Endothelial cell of umbilical vein (primary cell): ENCODE results near the gene ARHGAP22. TPM values are rescaled to one million over a fixed set of nuclear protein-coding genes. Genes with fewer than 3 reads are reported as not detected.
A peak's percentile ranks its signal among the peaks of the same experiment; 100 is the strongest.

Experiments
- BruUV-seq: library from RNA; stranded (reverse); fragments of 400-500 nt; replicated peaks from 2 replicates; lab custom pipeline; 2021; lab: Mats Ljungman, UMichigan
- CTCF ChIA-PET: fragments of 300-600, 350-600 bp; sonication (Branson Sonifier 250); formaldehyde crosslinking; loops from one replicate; lab custom pipeline; 2021; ENCODE audit warnings: antibody characterized with exemption, inconsistent platforms; lab: Charles Lee
- POLR2A ChIA-PET: fragments of 300-600, 350-600 bp; sonication (Branson Sonifier 250); formaldehyde crosslinking; loops from one replicate; lab custom pipeline; 2021; ENCODE audit warnings: antibody characterized with exemption, inconsistent platforms; lab: Charles Lee
- DNase-seq: peaks from one replicate; pipeline ENCODE4 v3.0.0-alpha.2; 2011; ENCODE audit warnings: low read depth, low spot score
- FAIRE-seq: peaks from 2 replicates; lab custom pipeline; 2011; peaks lifted over from hg19 to GRCh38; lab: Jason Lieb, UNC
- H2AFZ ChIP-seq: 2 replicates; pipeline ENCODE4 v1.6.0; 2012; ENCODE audit warnings: low read depth, low read length, control low read depth, inconsistent platforms
- H3K27ac ChIP-seq: 2 replicates; pipeline ENCODE4 v1.5.1; 2011; ENCODE audit warnings: low read depth, mild to moderate bottlenecking, control low read depth, low read length, moderate library complexity; ENCODE audit not compliant: insufficient read depth
- H3K27me3 ChIP-seq, 2 experiments: 2 replicates each; pipeline versions ENCODE4 v1.6.0 to v1.6.1; 2011; ENCODE audit warnings: low read length in 2 of 2, mixed read lengths in 1 of 2; ENCODE audit not compliant: control insufficient read depth in 2 of 2, insufficient read depth in 2 of 2
- H3K36me3 ChIP-seq, 2 experiments: 2 replicates in 1 of 2; 3 replicates in 1 of 2; pipeline ENCODE4 v1.5.1; 2011; ENCODE audit warnings: low read length in 2 of 2, mild to moderate bottlenecking in 1 of 2, moderate library complexity in 1 of 2; ENCODE audit not compliant: control insufficient read depth in 2 of 2, insufficient read depth in 2 of 2; ENCODE audit errors: extremely low read depth in 1 of 2
- H3K4me1 ChIP-seq: 3 replicates; pipeline ENCODE4 v1.5.1; 2011; ENCODE audit warnings: mild to moderate bottlenecking, low read length; ENCODE audit not compliant: control insufficient read depth, insufficient read depth; ENCODE audit errors: extremely low read depth
- H3K4me2 ChIP-seq: 2 replicates; pipeline ENCODE4 v1.6.1; 2011; ENCODE audit warnings: low read length, control low read depth, mixed read lengths; ENCODE audit not compliant: insufficient read depth
- H3K4me3 ChIP-seq, 3 experiments: fragments of 200-600 bp in 1 of 3; sonication (generic), shearing (Covaris generic) in 1 of 3; replicated peaks in 1 of 3; 2 replicates each; pipeline ENCODE4 v1.5.1; 2011 to 2016; ENCODE audit warnings: control low read depth in 3 of 3, low read length in 3 of 3, mild to moderate bottlenecking in 2 of 3, inconsistent platforms in 1 of 3, low read depth in 1 of 3, moderate library complexity in 1 of 3; ENCODE audit not compliant: insufficient read depth in 1 of 3
- H3K79me2 ChIP-seq: 2 replicates; pipeline ENCODE4 v1.6.0; 2012; ENCODE audit warnings: low read length, inconsistent platforms; ENCODE audit not compliant: control insufficient read depth, insufficient read depth
- H3K9ac ChIP-seq: replicated peaks from 2 replicates; pipeline ENCODE3; 2011; ENCODE audit warnings: low read length, control low read depth; ENCODE audit not compliant: insufficient read depth; ENCODE audit errors: extremely low read depth
- H3K9me1 ChIP-seq: replicated peaks from 3 replicates; pipeline ENCODE4 v1.6.0; 2011; ENCODE audit warnings: mild to moderate bottlenecking, low read length; ENCODE audit not compliant: control insufficient read depth, insufficient read depth; ENCODE audit errors: extremely low read depth
- H3K9me3 ChIP-seq: replicated peaks from 2 replicates; pipeline ENCODE4 v1.5.1; 2012; ENCODE audit warnings: low read length, inconsistent platforms; ENCODE audit not compliant: control insufficient read depth, insufficient read depth
- H4K20me1 ChIP-seq: replicated peaks from 2 replicates; pipeline ENCODE3; 2011; ENCODE audit warnings: mild to moderate bottlenecking, low read length; ENCODE audit not compliant: control insufficient read depth, insufficient read depth; ENCODE audit errors: extremely low read depth
- EZH2 ChIP-seq: IDR thresholded peaks from 2 replicates; pipeline ENCODE4 v1.6.1; 2012; ENCODE audit warnings: borderline replicate concordance, low read depth, mild to moderate bottlenecking, moderate library complexity, low read length, inconsistent platforms; ENCODE audit not compliant: severe bottlenecking
- FOS ChIP-seq: IDR thresholded peaks from 2 replicates; pipeline ENCODE4 v1.6.1; 2011; ENCODE audit warnings: mild to moderate bottlenecking, low read length, moderate library complexity, borderline replicate concordance; ENCODE audit not compliant: insufficient read depth
- JUN ChIP-seq: IDR thresholded peaks from 2 replicates; pipeline ENCODE4 v1.6.1; 2011; ENCODE audit warnings: borderline replicate concordance, low read depth; ENCODE audit not compliant: insufficient read length, insufficient read depth
- MYC ChIP-seq: IDR thresholded peaks from one replicate; pipeline ENCODE4 v1.6.1; 2011; ENCODE audit warnings: mild to moderate bottlenecking, low read depth, low read length
- POLR2A ChIP-seq: IDR thresholded peaks from 2 replicates; pipeline ENCODE4 v1.6.1; 2012; ENCODE audit warnings: low read depth, mild to moderate bottlenecking, control low read depth, low read length
- dilution Hi-C: fragments of 300-500 bp; cut with MboI; formaldehyde crosslinking; loops from one replicate; pipeline ENCODE4 v1.15.0; 2019; ENCODE audit warnings: low sequenced_read_pairs; ENCODE audit not compliant: extremely low pct_ligation_motif_present
- intact Hi-C: fragments of 100-400 bp; cut with micrococcal nuclease; formaldehyde crosslinking; loops from one replicate; pipeline ENCODE4 v1.10.0; 2022
- polyA plus RNA-seq, 4 experiments: library from polyadenylated mRNA; depleted of rRNA in 3 of 4; stranded (reverse) in 3 of 4; unstranded in 1 of 4; fragments of >200 nt; gene quantifications; 2 replicates each; pipeline versions ENCODE4 v1.2.1 to v1.2.3, GENCODE V29; 2011 to 2012; ENCODE audit warnings: missing spikeins in 1 of 4
- total RNA-seq: library from RNA; stranded (reverse); gene quantifications from 2 replicates; pipeline ENCODE4 v1.2.3, GENCODE V29; 2021
- TF ChIP-seq, protein P1 (sequence below), 2 donors: IDR thresholded peaks; 1 replicate in 1 of 2; 2 replicates in 1 of 2; pipeline ENCODE4 v1.5.1; 2011; ENCODE audit warnings: low read length in 2 of 2, mild to moderate bottlenecking in 2 of 2, moderate library complexity in 2 of 2, control low read depth in 1 of 2, inconsistent platforms in 1 of 2, low read depth in 1 of 2; ENCODE audit not compliant: insufficient read depth in 1 of 2; ENCODE audit errors: extremely low read depth in 1 of 2

Gene ARHGAP22
- total and polyA plus RNA-seq, 2 donors (not counting 3 experiments of a cell fraction or from before 2014, with no cell fraction given) = 8.6 to 50.3 TPM

DNA sequence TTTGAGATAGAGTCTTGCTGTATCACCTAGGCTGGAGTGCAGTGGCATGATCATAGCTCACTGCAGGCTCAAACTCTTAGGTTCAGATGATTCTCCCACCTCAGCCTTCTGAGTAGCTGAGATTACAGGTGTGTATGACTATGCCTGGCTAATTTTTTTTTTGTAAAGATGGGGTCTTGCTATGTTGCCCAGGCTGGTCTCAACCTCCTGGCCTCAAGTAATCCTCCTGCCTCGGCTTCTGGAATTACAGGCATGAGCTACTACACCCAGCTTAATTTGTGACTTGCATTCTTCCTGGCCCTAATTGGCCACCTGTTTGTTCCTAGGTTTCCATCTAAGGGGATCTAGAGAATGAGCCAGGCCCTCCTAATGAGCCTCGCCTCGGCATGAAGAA lies 9.3 kb downstream of the ARHGAP22 start:
- no peak for TF ChIP-seq EZH2
- TF ChIP-seq MYC = no peak
- FAIRE-seq (peak; percentile 33), DNase-seq (no peak)
- Histone ChIP-seq H3K9me1 (no peaks in the 10 kb centered on the region), H3K4me2 (no peak overlapping the region), H3K79me2 (peaks cover 99% of the 10 kb centered on the region), H3K4me3 (no peak overlapping the region), H3K27ac (no peak overlapping the region), H3K4me1 (peaks cover 3% of the 10 kb centered on the region), H2AFZ (no peak overlapping the region), H4K20me1 (no peaks in the 10 kb centered on the region), H3K9ac (no peak overlapping the region), H3K36me3 (no peaks in the 10 kb centered on the region), H3K27me3 (no peaks in the 10 kb centered on the region), H3K9me3 (no peaks in the 10 kb centered on the region)
- intact Hi-C loops (no loop called here), dilution Hi-C loops (no loop called here)
- POLR2A ChIA-PET = no interaction called here
- CTCF ChIA-PET = interaction anchor here (0.7 to 2.9 kb wide), 5 partner anchors 8 to 231 kb away, joined by 3 to 21 read pairs (median 3); no protein-coding TSS in a partner anchor
- no TSS peak for BruUV-seq

DNA sequence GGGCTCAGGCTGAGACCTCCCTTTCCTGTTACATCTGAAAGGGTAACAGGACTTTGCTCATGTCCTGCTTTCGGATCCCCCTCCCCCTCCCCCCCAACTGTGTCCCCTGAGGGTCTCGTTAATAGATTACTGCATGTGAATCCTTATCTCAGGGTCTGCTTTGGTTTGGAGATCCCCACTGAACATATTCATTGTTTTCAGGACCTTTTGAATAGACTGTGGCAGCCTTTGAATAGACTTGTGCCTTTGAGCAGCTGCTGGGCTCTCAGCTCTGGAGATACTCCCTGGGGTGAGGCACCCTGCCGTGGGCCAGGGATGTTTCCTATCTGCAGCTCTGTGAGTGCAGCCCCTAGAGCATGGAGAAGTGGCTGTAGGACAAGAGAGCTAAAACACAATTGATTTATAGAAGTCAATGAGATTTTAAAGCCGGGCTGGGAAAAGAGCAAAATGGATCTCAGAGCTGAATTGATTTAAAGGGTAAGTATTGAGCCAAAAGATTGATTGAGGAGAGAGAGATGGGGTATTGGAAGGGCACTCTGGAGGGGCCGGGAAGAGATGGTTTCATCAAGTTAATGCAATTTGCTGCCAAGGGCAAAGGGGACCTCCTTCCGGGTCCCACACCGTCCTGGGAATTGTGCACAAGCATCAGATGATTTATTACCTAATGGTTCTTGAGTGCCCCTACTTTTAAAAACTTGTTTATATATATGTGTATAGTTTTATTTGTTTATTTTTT lies 9.9 kb downstream of the ARHGAP22 start:
- H3K27ac ChIP-seq = no peak overlapping the region
- intact Hi-C loops (no loop called here), dilution Hi-C loops (no loop called here)
- no peaks in the 10 kb centered on the region for H4K20me1 ChIP-seq
- POLR2A ChIA-PET = no interaction called here
- no TSS peak for BruUV-seq
- DNase-seq (no peak), FAIRE-seq (no peak)
- H3K4me2 ChIP-seq = no peak overlapping the region
- peaks cover 5% of the 10 kb centered on the region for H3K4me1 ChIP-seq
- TF ChIP-seq, protein P1, sequence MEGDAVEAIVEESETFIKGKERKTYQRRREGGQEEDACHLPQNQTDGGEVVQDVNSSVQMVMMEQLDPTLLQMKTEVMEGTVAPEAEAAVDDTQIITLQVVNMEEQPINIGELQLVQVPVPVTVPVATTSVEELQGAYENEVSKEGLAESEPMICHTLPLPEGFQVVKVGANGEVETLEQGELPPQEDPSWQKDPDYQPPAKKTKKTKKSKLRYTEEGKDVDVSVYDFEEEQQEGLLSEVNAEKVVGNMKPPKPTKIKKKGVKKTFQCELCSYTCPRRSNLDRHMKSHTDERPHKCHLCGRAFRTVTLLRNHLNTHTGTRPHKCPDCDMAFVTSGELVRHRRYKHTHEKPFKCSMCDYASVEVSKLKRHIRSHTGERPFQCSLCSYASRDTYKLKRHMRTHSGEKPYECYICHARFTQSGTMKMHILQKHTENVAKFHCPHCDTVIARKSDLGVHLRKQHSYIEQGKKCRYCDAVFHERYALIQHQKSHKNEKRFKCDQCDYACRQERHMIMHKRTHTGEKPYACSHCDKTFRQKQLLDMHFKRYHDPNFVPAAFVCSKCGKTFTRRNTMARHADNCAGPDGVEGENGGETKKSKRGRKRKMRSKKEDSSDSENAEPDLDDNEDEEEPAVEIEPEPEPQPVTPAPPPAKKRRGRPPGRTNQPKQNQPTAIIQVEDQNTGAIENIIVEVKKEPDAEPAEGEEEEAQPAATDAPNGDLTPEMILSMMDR (IDR thresholded peaks at IDR 0.05; ENCODE audit: extremely low read depth in 1 of 2, insufficient read depth in 1 of 2, low read depth in 1 of 2, low read length in 2 of 2) = no peak
- TF ChIP-seq MYC (no peak), FOS (no peak), JUN (no peak), POLR2A (no peak)
- no peaks in the 10 kb centered on the region for H3K27me3 ChIP-seq
- peaks cover 99% of the 10 kb centered on the region for H3K79me2 ChIP-seq
- no peaks in the 10 kb centered on the region for H3K36me3 ChIP-seq
- CTCF ChIA-PET = interaction anchor here (0.7 to 2.9 kb wide), 6 partner anchors 9 to 231 kb away, joined by 3 to 21 read pairs (median 4); no protein-coding TSS in a partner anchor
- no peak overlapping the region for H2AFZ ChIP-seq
- no peaks in the 10 kb centered on the region for H3K9me3 ChIP-seq
- H3K4me3 ChIP-seq = no peak overlapping the region
- no peak overlapping the region for H3K9ac ChIP-seq
- H3K9me1 ChIP-seq = no peaks in the 10 kb centered on the region
